CMK (cell line): ENCODE data around the gene MIR17HG.
"Not testable (repeated sequence)": the region's sequence is repeated elsewhere in the genome, so short reads cannot be mapped to it uniquely, and the experiment has no call there.

Experiments used
- DNase-seq: peaks from one replicate; pipeline ENCODE4 v3.0.0-alpha.2; 2010; ENCODE audit warnings: low read depth

The MIR17HG gene

GRCh38 chr13:91347996-91348905 lies 764 bp downstream of the MIR17HG start:
- DNase-seq: no peak

GRCh38 chr13:91348906-91349435 lies 1.5 kb downstream of the MIR17HG start:
- peak; percentile 81 for DNase-seq

GRCh38 chr13:91349992-91350911 lies 2.8 kb downstream of the MIR17HG start:
- DNase-seq: no peak

GRCh38 chr13:91351123-91351522 lies 3.6 kb downstream of the MIR17HG start:
- DNase-seq: no peak

- DNase-seq: no peak
Measured at GRCh38 chr13:91351980-91352379, 4.5 kb downstream of the MIR17HG start.

GRCh38 chr13:91352891-91353290 lies 5.4 kb downstream of the MIR17HG start:
- DNase-seq: not testable (repeated sequence)

- DNase-seq: no peak
Measured at GRCh38 chr13:91353494-91353893, 6.0 kb downstream of the MIR17HG start.

GRCh38 chr13:91355099-91355825 lies 7.8 kb downstream of the MIR17HG start:
- DNase-seq: no peak

- DNase-seq: no peak
Measured at GRCh38 chr13:91355826-91356710, 8.6 kb downstream of the MIR17HG start.

GRCh38 chr13:91356919-91357612 lies 9.6 kb downstream of the MIR17HG start:
- no peak for DNase-seq

GRCh38 chr13:91357613-91358386 lies 10.3 kb downstream of the MIR17HG start:
- no peak for DNase-seq

GRCh38 chr13:91358387-91358782 lies 10.9 kb downstream of the MIR17HG start:
- DNase-seq: no peak

- DNase-seq: no peak
Measured at GRCh38 chr13:91359111-91359510, 11.6 kb downstream of the MIR17HG start.

- no peak for DNase-seq
Measured at GRCh38 chr13:91359631-91360030, 12.1 kb downstream of the MIR17HG start.

- no peak for DNase-seq
Measured at GRCh38 chr13:91360246-91360751, 12.8 kb downstream of the MIR17HG start.

GRCh38 chr13:91361755-91362271 lies 14.3 kb downstream of the MIR17HG start:
- no peak for DNase-seq

GRCh38 chr13:91362908-91363307 lies 15.4 kb downstream of the MIR17HG start:
- no peak for DNase-seq

- no peak for DNase-seq
Measured at GRCh38 chr13:91368101-91368500, 20.6 kb downstream of the MIR17HG start.
